Caki2 (cell line): Measurements from ENCODE around the gene DNAJC28. TPM values are rescaled to one million over a fixed set of nuclear protein-coding genes. Genes with fewer than 3 reads are reported as not detected.
"Not testable (repeated sequence)": the region's sequence is repeated elsewhere in the genome, so short reads cannot be mapped to it uniquely, and the experiment has no call there.

Source experiments
- DNase-seq: peaks from one replicate; pipeline ENCODE4 v3.0.0-alpha.2; 2015; ENCODE audit warnings: low read depth
- in situ Hi-C: cut with HindIII; loops from 2 replicates; pipeline ENCODE4 v1.10.0; 2016; ENCODE audit warnings: low sequenced_read_pairs, low pct_unique_long_range_greater_than_20kb, mixed read lengths
- total RNA-seq: library from RNA; depleted of rRNA; stranded (reverse); fragments of >200 nt; shearing (Covaris generic); gene quantifications from 2 replicates; pipeline ENCODE4 v1.2.3, GENCODE V29; 2014; ENCODE audit warnings: low replicate concordance; rRNA removed

DNAJC28 gene
- not detected in 2 replicates for total RNA-seq

- DNase-seq, result peak; percentile 93
- in situ Hi-C loops, result no loop called here
Observed at GRCh38 chr21:33491373-33492102, at the start of gene DNAJC28. Gene DNAJC28 (minus strand): TSS chr21:33491716. CDS start chr21:33489393, 2,323 bp downstream.

- peak; percentile 52 for DNase-seq
- in situ Hi-C loops, result no loop called here
Observed at GRCh38 chr21:33541105-33541711, 49.7 kb upstream of the DNAJC28 start.

- in situ Hi-C loops, result no loop called here
Observed at GRCh38 chr21:33540711-33541104, 49.2 kb upstream of the DNAJC28 start.

GRCh38 chr21:33539616-33540015 is 48.1 kb upstream of the DNAJC28 start:
- no peak for DNase-seq
- in situ Hi-C loops, result no loop called here

More at GRCh38 chr21:33540711-33541104, 49.2 kb upstream of the DNAJC28 start:
- no peak for DNase-seq

- no peak for DNase-seq
- in situ Hi-C loops, result no loop called here
Observed at GRCh38 chr21:33537212-33537611, 45.7 kb upstream of the DNAJC28 start.

GRCh38 chr21:33531007-33531406 is 39.5 kb upstream of the DNAJC28 start:
- DNase-seq, result no peak
- in situ Hi-C loops, result no loop called here

GRCh38 chr21:33522953-33523349 is 31.4 kb upstream of the DNAJC28 start:
- in situ Hi-C loops, result no loop called here
- no peak for DNase-seq

GRCh38 chr21:33522297-33522952 is 30.9 kb upstream of the DNAJC28 start:
- DNase-seq, result no peak
- in situ Hi-C loops, result no loop called here

GRCh38 chr21:33518899-33519298 is 27.4 kb upstream of the DNAJC28 start:
- in situ Hi-C loops, result no loop called here
- DNase-seq, result no peak

GRCh38 chr21:33514229-33514628 is 22.7 kb upstream of the DNAJC28 start:
- in situ Hi-C loops, result no loop called here
- no peak for DNase-seq

GRCh38 chr21:33512481-33512880 is 21.0 kb upstream of the DNAJC28 start:
- in situ Hi-C loops, result no loop called here
- DNase-seq, result no peak

GRCh38 chr21:33511639-33512038 is 20.1 kb upstream of the DNAJC28 start:
- no peak for DNase-seq
- in situ Hi-C loops, result no loop called here

- in situ Hi-C loops, result no loop called here
- DNase-seq, result no peak
Observed at GRCh38 chr21:33510826-33511225, 19.3 kb upstream of the DNAJC28 start.

- in situ Hi-C loops, DNase-seq: not testable (repeated sequence)
Observed at GRCh38 chr21:33507003-33507402, 15.5 kb upstream of the DNAJC28 start.

GRCh38 chr21:33505833-33506232 is 14.3 kb upstream of the DNAJC28 start:
- in situ Hi-C loops, result no loop called here
- no peak for DNase-seq

GRCh38 chr21:33496345-33496744 is 4.8 kb upstream of the DNAJC28 start:
- in situ Hi-C loops, result no loop called here
- DNase-seq, result no peak

GRCh38 chr21:33495743-33496142 is 4.2 kb upstream of the DNAJC28 start:
- in situ Hi-C loops, result no loop called here
- DNase-seq, result no peak

- in situ Hi-C loops, result no loop called here
- no peak for DNase-seq
Observed at GRCh38 chr21:33493756-33494155, 2.2 kb upstream of the DNAJC28 start.

GRCh38 chr21:33492571-33492970 is 1.1 kb upstream of the DNAJC28 start:
- in situ Hi-C loops, result no loop called here
- DNase-seq, result no peak
